Measurements from ENCODE around the gene ITGA7. TPM values are rescaled to one million over a fixed set of nuclear protein-coding genes. Genes with fewer than 3 reads are reported as not detected.

The ITGA7 gene
- total and polyA plus RNA-seq, 2 of the 4 experiments (the other 2 are of a cell fraction), result 3.9 to 15.7 TPM

- intact Hi-C loops (cut with micrococcal nuclease), result no loop called here
- POLR2A ChIA-PET (ENCODE audit: unreplicated experiment), result no interaction called here
- no peak overlapping the region for H4K8ac ChIP-seq (ENCODE audit: low read depth in 2 of 2, low read length in 2 of 2)
- H3K4me3 ChIP-seq (ENCODE audit: insufficient read depth, low read depth, low read length), result no peak overlapping the region
- no peaks in the 10 kb centered on the region for H3K9me1 ChIP-seq (ENCODE audit: insufficient read depth, low read length)
- H3K23ac ChIP-seq (ENCODE audit: low read depth, low read length), result no peak overlapping the region
- no peaks in the 10 kb centered on the region for H3K36me3 ChIP-seq (ENCODE audit: control insufficient read depth, insufficient read depth, low read length)
- H3K18ac ChIP-seq (ENCODE audit: low read depth, low read length), result no peak overlapping the region
- no peak overlapping the region for H2AK9ac ChIP-seq (replicated peaks; ENCODE audit: low read depth, low read length, poor library complexity)
- no peak overlapping the region for H2AK5ac ChIP-seq (ENCODE audit: low read depth, low read length)
- no peak overlapping the region for H4K91ac ChIP-seq (ENCODE audit: insufficient read depth, low read depth, low read length)
- in situ Hi-C loops (cut with MboI; ENCODE audit: low sequenced_read_pairs), result no loop called here
- H3K56ac ChIP-seq (ENCODE audit: extremely low read depth, insufficient read depth, low read length), result no peak overlapping the region
- DNase-seq, result no peak
- H2AFZ ChIP-seq (replicated peaks; ENCODE audit: low read length, poor library complexity), result no peak overlapping the region
- no peaks in the 10 kb centered on the region for H3K9me3 ChIP-seq (ENCODE audit: control insufficient read depth, insufficient read depth, low read length)
- H2BK5ac ChIP-seq (ENCODE audit: low read depth, low read length, poor library complexity, severe bottlenecking), result no peak overlapping the region
- H3K79me1 ChIP-seq (ENCODE audit: low read depth in 1 of 2, low read length in 2 of 2), result no peaks in the 10 kb centered on the region
- no peaks in the 10 kb centered on the region for H4K20me1 ChIP-seq (ENCODE audit: insufficient read depth, low read length)
- H3K14ac ChIP-seq (replicated peaks; ENCODE audit: low read depth, low read length), result no peak overlapping the region
- no peak overlapping the region for H3K4ac ChIP-seq (ENCODE audit: low read depth, low read length)
- H4K5ac ChIP-seq (ENCODE audit: low read depth, low read length), result no peak overlapping the region
- H3K4me1 ChIP-seq (ENCODE audit: control insufficient read depth, insufficient read depth, low read length), result no peaks in the 10 kb centered on the region
- no TSS peak for BruUV-seq (replicated peaks)
- ATAC-seq (ENCODE audit: low read depth), result no peak
- CTCF ChIA-PET, result interaction anchor here (0.7 kb wide), 1 partner anchor 47 kb away, joined by 3 read pairs; no protein-coding TSS in a partner anchor
- H3K27ac ChIP-seq (ENCODE audit: insufficient read depth, low read length), result no peak overlapping the region
- dilution Hi-C loops (cut with HindIII; ENCODE audit: low sequenced_read_pairs, unreplicated experiment), result no loop called here
- TF ChIP-seq CTCF (conservative IDR thresholded peaks at IDR 0.05; ENCODE audit: low read depth, low read length), result no peak
- no peak for TF ChIP-seq SMC3 (IDR thresholded peaks at IDR 0.05; ENCODE audit: low read depth, low read length)
- TF ChIP-seq MXI1 (IDR thresholded peaks at IDR 0.05; ENCODE audit: borderline replicate concordance, low read depth, low read length), result no peak
- no peak for TF ChIP-seq MAZ (IDR thresholded peaks at IDR 0.05; ENCODE audit: borderline replicate concordance, low read depth, low read length)
- no peak for TF ChIP-seq RAD21 (IDR thresholded peaks at IDR 0.05; ENCODE audit: low read length)
- TF ChIP-seq RFX5 (IDR thresholded peaks at IDR 0.05; ENCODE audit: low read depth, low read length), result no peak
- no peak for TF ChIP-seq ELK1 (IDR thresholded peaks at IDR 0.05; ENCODE audit: borderline replicate concordance, low read depth, low read length)
- TF ChIP-seq, protein P1, sequence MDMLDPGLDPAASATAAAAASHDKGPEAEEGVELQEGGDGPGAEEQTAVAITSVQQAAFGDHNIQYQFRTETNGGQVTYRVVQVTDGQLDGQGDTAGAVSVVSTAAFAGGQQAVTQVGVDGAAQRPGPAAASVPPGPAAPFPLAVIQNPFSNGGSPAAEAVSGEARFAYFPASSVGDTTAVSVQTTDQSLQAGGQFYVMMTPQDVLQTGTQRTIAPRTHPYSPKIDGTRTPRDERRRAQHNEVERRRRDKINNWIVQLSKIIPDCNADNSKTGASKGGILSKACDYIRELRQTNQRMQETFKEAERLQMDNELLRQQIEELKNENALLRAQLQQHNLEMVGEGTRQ (IDR thresholded peaks at IDR 0.05; ENCODE audit: low read depth, low read length), result no peak
- TF ChIP-seq POLR2A (IDR thresholded peaks at IDR 0.05; ENCODE audit: low read depth, low read length), result no peak
- no peak overlapping the region for H3K4me2 ChIP-seq (ENCODE audit: low read depth, low read length)
- H2BK20ac ChIP-seq (ENCODE audit: low read depth, low read length), result no peak overlapping the region
- H2BK15ac ChIP-seq (ENCODE audit: low read depth, low read length), result no peak overlapping the region
- no peak overlapping the region for H2BK120ac ChIP-seq (ENCODE audit: low read depth, low read length)
- no peak overlapping the region for H3K9ac ChIP-seq (ENCODE audit: low read depth, low read length)
- peaks cover 3% of the 10 kb centered on the region for H3K27me3 ChIP-seq (ENCODE audit: control insufficient read depth, insufficient read depth, low read length)
These were observed 34.1 kb downstream of the ITGA7 start for GRCh38 chr12:55673638-55674037.

All from IMR-90 (cell line).